KMS-11 (cell line): Measurements from ENCODE around the gene NLRC5.

ENCODE experiments used
- H2AFZ ChIP-seq: fragments of 200-600 bp; sonication (generic); 2 replicates; pipeline ENCODE4 v1.6.1; 2016; ENCODE audit warnings: antibody characterized with exemption, mixed run types, low read depth
- H3K27ac ChIP-seq: fragments of 200-600 bp; sonication (generic); 2 replicates; pipeline ENCODE4 v1.6.1; 2016; ENCODE audit warnings: mild to moderate bottlenecking, mixed run types
- H3K27me3 ChIP-seq: fragments of 200-600 bp; sonication (generic); 2 replicates; pipeline ENCODE4 v1.6.1; 2017; ENCODE audit warnings: mild to moderate bottlenecking, low read depth, mixed run types, moderate library complexity; ENCODE audit not compliant: insufficient read depth
- H3K36me3 ChIP-seq: fragments of 200-600 bp; sonication (generic); 2 replicates; pipeline ENCODE4 v1.6.1; 2017; ENCODE audit warnings: mild to moderate bottlenecking, mixed run types; ENCODE audit not compliant: insufficient read depth
- H3K4me1 ChIP-seq: fragments of 200-600 bp; sonication (generic); 2 replicates; pipeline ENCODE4 v1.6.1; 2016; ENCODE audit warnings: mild to moderate bottlenecking, low read depth, mixed run types; ENCODE audit not compliant: poor library complexity, severe bottlenecking
- H3K4me2 ChIP-seq: fragments of 200-600 bp; sonication (generic); 2 replicates; pipeline ENCODE4 v1.7.0; 2016; ENCODE audit warnings: mild to moderate bottlenecking, mixed run types
- H3K4me3 ChIP-seq: fragments of 200-600 bp; sonication (generic); IDR thresholded peaks from 2 replicates; pipeline ENCODE4 v1.6.1; 2017; ENCODE audit warnings: low read depth, low read length, mixed read lengths; ENCODE audit not compliant: insufficient read depth
- H3K79me2 ChIP-seq: fragments of 200-600 bp; sonication (generic); 2 replicates; pipeline ENCODE4 v1.6.1; 2016; ENCODE audit warnings: low read depth, mixed run types; ENCODE audit not compliant: insufficient read depth
- H3K9ac ChIP-seq: fragments of 200-600 bp; sonication (generic); 2 replicates; pipeline ENCODE4 v1.6.1; 2016; ENCODE audit warnings: mild to moderate bottlenecking, mixed run types
- H4K20me1 ChIP-seq: fragments of 200-600 bp; sonication (generic); 2 replicates; pipeline ENCODE4 v1.6.1; 2016; ENCODE audit warnings: mild to moderate bottlenecking, mixed run types; ENCODE audit not compliant: insufficient read depth
- CTCF ChIP-seq: fragments of 200-600 bp; sonication (generic); conservative IDR thresholded peaks from 2 replicates; pipeline ENCODE4 v1.6.1; 2017; ENCODE audit warnings: low read depth, mild to moderate bottlenecking, antibody characterized with exemption, low read length, moderate library complexity, mixed read lengths

The NLRC5 gene

GRCh38 chr16:57118461-57119084, 129.2 kb downstream of the NLRC5 start:
- no peak overlapping the region for H3K4me3 ChIP-seq
- no peaks in the 10 kb centered on the region for H4K20me1 ChIP-seq
- H3K4me1 ChIP-seq = no peaks in the 10 kb centered on the region
- H3K79me2 ChIP-seq = no peaks in the 10 kb centered on the region
- no peak overlapping the region for H3K27ac ChIP-seq
- no peak overlapping the region for H3K9ac ChIP-seq
- H3K4me2 ChIP-seq = no peak overlapping the region
- H3K36me3 ChIP-seq = no peaks in the 10 kb centered on the region
- TF ChIP-seq CTCF = no peak
- no peak overlapping the region for H2AFZ ChIP-seq
- H3K27me3 ChIP-seq = no peaks in the 10 kb centered on the region

GRCh38 chr16:57123216-57123973, 134.0 kb downstream of the NLRC5 start:
- H3K27me3 ChIP-seq = no peaks in the 10 kb centered on the region
- no peak overlapping the region for H3K27ac ChIP-seq
- no peak overlapping the region for H3K4me3 ChIP-seq
- TF ChIP-seq CTCF = no peak
- no peaks in the 10 kb centered on the region for H3K79me2 ChIP-seq
- no peaks in the 10 kb centered on the region for H4K20me1 ChIP-seq
- no peak overlapping the region for H2AFZ ChIP-seq
- no peaks in the 10 kb centered on the region for H3K36me3 ChIP-seq
- H3K9ac ChIP-seq = no peak overlapping the region
- no peak overlapping the region for H3K4me2 ChIP-seq
- H3K4me1 ChIP-seq = peaks cover 9% of the 10 kb centered on the region

- Histone ChIP-seq H2AFZ (no peak overlapping the region), H3K4me1 (peaks cover 9% of the 10 kb centered on the region), H3K9ac (no peak overlapping the region), H3K27ac (no peak overlapping the region), H3K4me3 (no peak overlapping the region), H3K36me3 (no peaks in the 10 kb centered on the region), H3K79me2 (no peaks in the 10 kb centered on the region), H4K20me1 (no peaks in the 10 kb centered on the region), H3K27me3 (no peaks in the 10 kb centered on the region), H3K4me2 (no peak overlapping the region)
- TF ChIP-seq CTCF = no peak
Observed at GRCh38 chr16:57123974-57124674, 134.8 kb downstream of the NLRC5 start.

- H3K27ac ChIP-seq = no peak overlapping the region
- H3K36me3 ChIP-seq = no peaks in the 10 kb centered on the region
- peaks cover 9% of the 10 kb centered on the region for H3K4me1 ChIP-seq
- H3K4me2 ChIP-seq = no peak overlapping the region
- H3K27me3 ChIP-seq = no peaks in the 10 kb centered on the region
- no peak for TF ChIP-seq CTCF
- no peak overlapping the region for H3K9ac ChIP-seq
- no peaks in the 10 kb centered on the region for H3K79me2 ChIP-seq
- H4K20me1 ChIP-seq = no peaks in the 10 kb centered on the region
- no peak overlapping the region for H3K4me3 ChIP-seq
- no peak overlapping the region for H2AFZ ChIP-seq
Observed at GRCh38 chr16:57125376-57125775, 136.0 kb downstream of the NLRC5 start.
